ENCODE data around the gene NUFIP1. TPM values are rescaled to one million over a fixed set of nuclear protein-coding genes. Genes with fewer than 3 reads are reported as not detected.

The NUFIP1 gene
- total and polyA plus RNA-seq, 2 experiments from 2014 or later, result 7.7 to 23.9 TPM

- no peak for TF ChIP-seq ZNF462 (CRISPR knock-in tag; IDR thresholded peaks at IDR 0.05)
- no peak for TF ChIP-seq CREB1 (CRISPR knock-in tag; IDR thresholded peaks at IDR 0.05; ENCODE audit: low read depth)
- no peak for TF ChIP-seq ETS1 (IDR thresholded peaks at IDR 0.05)
- TF ChIP-seq POLR2AphosphoS5 (IDR thresholded peaks at IDR 0.05; ENCODE audit: low read depth), result no peak
- TF ChIP-seq EZH2phosphoT487 (IDR thresholded peaks at IDR 0.05; ENCODE audit: unreplicated experiment), result no peak
- no peak for TF ChIP-seq REST (IDR thresholded peaks at IDR 0.05; ENCODE audit: unreplicated experiment)
Measured at GRCh38 chr13:44961997-44962396, 27.3 kb downstream of the NUFIP1 start (continued).
